ENCODE data around the gene SESTD1. TPM values are rescaled to one million over a fixed set of nuclear protein-coding genes. Genes with fewer than 3 reads are reported as not detected.
"Not testable (repeated sequence)": the region's sequence is repeated elsewhere in the genome, so short reads cannot be mapped to it uniquely, and the experiment has no call there.

Gene SESTD1
- total RNA-seq, 1 donor from 2014 or later: 70.9 TPM

- DNase-seq (ENCODE audit: low spot score in 2 of 2): no peak
- FAIRE-seq: no peak
Observed at GRCh38 chr2:179240481-179241451, 23.9 kb downstream of the SESTD1 start.

- DNase-seq (ENCODE audit: low spot score in 2 of 2) (no peak), FAIRE-seq (no peak)
Observed at GRCh38 chr2:179239838-179240237, 24.8 kb downstream of the SESTD1 start.

- FAIRE-seq: no peak
- DNase-seq (ENCODE audit: low spot score in 2 of 2): no peak
Observed at GRCh38 chr2:179239195-179239594, 25.4 kb downstream of the SESTD1 start.

- no peak for DNase-seq (ENCODE audit: low spot score in 2 of 2)
- no peak for FAIRE-seq
Observed at GRCh38 chr2:179238027-179238426, 26.6 kb downstream of the SESTD1 start.

GRCh38 chr2:179237209-179237946 is 27.3 kb downstream of the SESTD1 start:
- FAIRE-seq: no peak

GRCh38 chr2:179235463-179236108 is 29.0 kb downstream of the SESTD1 start:
- DNase-seq (ENCODE audit: low spot score in 2 of 2): no peak
- no peak for FAIRE-seq

More at GRCh38 chr2:179237209-179237946, 27.3 kb downstream of the SESTD1 start:
- DNase-seq (ENCODE audit: low spot score in 2 of 2): no peak

- FAIRE-seq: no peak
Observed at GRCh38 chr2:179234658-179235240, 29.9 kb downstream of the SESTD1 start.

GRCh38 chr2:179233626-179234430 is 30.8 kb downstream of the SESTD1 start:
- FAIRE-seq (no peak), DNase-seq (ENCODE audit: low spot score in 2 of 2) (no peak)

More at GRCh38 chr2:179234658-179235240, 29.9 kb downstream of the SESTD1 start:
- no peak for DNase-seq (ENCODE audit: low spot score in 2 of 2)

- FAIRE-seq (no peak), DNase-seq (ENCODE audit: low spot score in 2 of 2) (no peak)
Observed at GRCh38 chr2:179233083-179233490, 31.5 kb downstream of the SESTD1 start.

GRCh38 chr2:179226961-179227259 is 37.7 kb downstream of the SESTD1 start:
- FAIRE-seq: no peak
- no peak for DNase-seq (ENCODE audit: low spot score in 2 of 2)

GRCh38 chr2:179226203-179226960 is 38.2 kb downstream of the SESTD1 start:
- no peak for FAIRE-seq
- DNase-seq (ENCODE audit: low spot score in 2 of 2): no peak

GRCh38 chr2:179224361-179224760 is 40.3 kb downstream of the SESTD1 start:
- DNase-seq (ENCODE audit: low spot score in 2 of 2) (no peak), FAIRE-seq (no peak)

- no peak for DNase-seq (ENCODE audit: low spot score in 2 of 2)
- FAIRE-seq: no peak
Observed at GRCh38 chr2:179222076-179222475, 42.6 kb downstream of the SESTD1 start.

GRCh38 chr2:179218848-179219594 is 45.6 kb downstream of the SESTD1 start:
- peak; percentile 34 for FAIRE-seq

GRCh38 chr2:179214671-179215070 is 50.0 kb downstream of the SESTD1 start:
- not testable (repeated sequence) for DNase-seq (ENCODE audit: low spot score in 2 of 2)

More at GRCh38 chr2:179218848-179219594, 45.6 kb downstream of the SESTD1 start:
- DNase-seq (ENCODE audit: low spot score in 2 of 2): peak; percentile 7 to 52

GRCh38 chr2:179211355-179211754 is 53.3 kb downstream of the SESTD1 start:
- FAIRE-seq (no peak), DNase-seq (ENCODE audit: low spot score in 2 of 2) (no peak)

More at GRCh38 chr2:179214671-179215070, 50.0 kb downstream of the SESTD1 start:
- not testable (repeated sequence) for FAIRE-seq

- DNase-seq (ENCODE audit: low spot score in 2 of 2); FAIRE-seq: not testable (repeated sequence)
Observed at GRCh38 chr2:179208277-179208676, 56.4 kb downstream of the SESTD1 start.

- no peak for FAIRE-seq
Observed at GRCh38 chr2:179207047-179207446, 57.6 kb downstream of the SESTD1 start.

More at GRCh38 chr2:179207047-179207446, 57.6 kb downstream of the SESTD1 start:
- no peak for DNase-seq (ENCODE audit: low spot score in 2 of 2)
